A673 (cell line): ENCODE results near the gene SEL1L3.

ENCODE experiments used
- CTCF ChIP-seq: fragments of 300-800, 200-600 bp; sonication (generic); conservative IDR thresholded peaks from 2 replicates; pipeline ENCODE4 v1.5.1; 2017; ENCODE audit warnings: low read depth, mild to moderate bottlenecking, antibody characterized with exemption, low read length, moderate library complexity, mixed read lengths
- EZH2 ChIP-seq: fragments of 200-600 bp; sonication (generic); IDR thresholded peaks from 2 replicates; pipeline ENCODE4 v1.6.1; 2017; ENCODE audit warnings: borderline replicate concordance, low read depth, mild to moderate bottlenecking, mixed read lengths, antibody characterized with exemption, low read length; ENCODE audit not compliant: poor library complexity, severe bottlenecking

GRCh38 chr4:25878676-25879075 is 15.9 kb upstream of the SEL1L3 start:
- TF ChIP-seq CTCF: no peak
- TF ChIP-seq EZH2: no peak
